ENCODE data around the gene IL4I1. TPM values are rescaled to one million over a fixed set of nuclear protein-coding genes. Genes with fewer than 3 reads are reported as not detected.
"Not testable (repeated sequence)": the region's sequence is repeated elsewhere in the genome, so short reads cannot be mapped to it uniquely, and the experiment has no call there.

IL4I1 gene
- total RNA-seq, 1 donor from 2014 or later, result 0.58 TPM

- Mint-ChIP-seq H3K9me3 (peaks cover 4% of the 10 kb centered on the region), H3K27me3 (no peaks in the 10 kb centered on the region), H3K36me3 (peaks cover 21% of the 10 kb centered on the region), H3K4me1 (ENCODE audit: unreplicated experiment) (peaks cover 20% of the 10 kb centered on the region), H3K27ac (peak overlapping the region; percentile 60), H3K4me3 (peak overlapping the region; percentile 98)
- no peak for DNase-seq (ENCODE audit: extremely low spot score, unreplicated experiment)
- TF ChIP-seq CTCF (conservative IDR thresholded peaks at IDR 0.05), result no peak
Measured at GRCh38 chr19:49927526-49928264, 31.0 kb upstream of the IL4I1 start.

- Mint-ChIP-seq H3K9me3 (peaks cover 4% of the 10 kb centered on the region), H3K27ac (no peak overlapping the region), H3K27me3 (no peaks in the 10 kb centered on the region), H3K4me1 (ENCODE audit: unreplicated experiment) (peaks cover 26% of the 10 kb centered on the region), H3K36me3 (peaks cover 26% of the 10 kb centered on the region), H3K4me3 (peak overlapping the region; percentile 31)
- no peak for TF ChIP-seq CTCF (conservative IDR thresholded peaks at IDR 0.05)
- no peak for DNase-seq (ENCODE audit: extremely low spot score, unreplicated experiment)
Measured at GRCh38 chr19:49926515-49926914, 29.8 kb upstream of the IL4I1 start.

- no peaks in the 10 kb centered on the region for H3K27me3 Mint-ChIP-seq
- peaks cover 22% of the 10 kb centered on the region for H3K4me1 Mint-ChIP-seq (ENCODE audit: unreplicated experiment)
- no peak for DNase-seq (ENCODE audit: extremely low spot score, unreplicated experiment)
- H3K36me3 Mint-ChIP-seq, result peaks cover 26% of the 10 kb centered on the region
- peak overlapping the region; percentile 16 for H3K27ac Mint-ChIP-seq
- H3K9me3 Mint-ChIP-seq, result peaks cover 4% of the 10 kb centered on the region
- no peak for TF ChIP-seq CTCF (conservative IDR thresholded peaks at IDR 0.05)
- H3K4me3 Mint-ChIP-seq, result no peak overlapping the region
Measured at GRCh38 chr19:49925486-49925885, 28.8 kb upstream of the IL4I1 start.

- H3K27me3 Mint-ChIP-seq, H3K4me3 Mint-ChIP-seq: not testable (repeated sequence)
- H3K36me3 Mint-ChIP-seq, result peaks cover 22% of the 10 kb centered on the region
Measured at GRCh38 chr19:49924881-49925210, 28.2 kb upstream of the IL4I1 start.

GRCh38 chr19:49924004-49924880, 27.6 kb upstream of the IL4I1 start:
- peaks cover 15% of the 10 kb centered on the region for H3K4me1 Mint-ChIP-seq (ENCODE audit: unreplicated experiment)
- H3K27me3 Mint-ChIP-seq, result no peaks in the 10 kb centered on the region
- no peak overlapping the region for H3K27ac Mint-ChIP-seq
- TF ChIP-seq CTCF (conservative IDR thresholded peaks at IDR 0.05), result no peak
- peaks cover 20% of the 10 kb centered on the region for H3K36me3 Mint-ChIP-seq
- no peaks in the 10 kb centered on the region for H3K9me3 Mint-ChIP-seq
- no peak overlapping the region for H3K4me3 Mint-ChIP-seq
- DNase-seq (ENCODE audit: extremely low spot score, unreplicated experiment), result no peak

More at GRCh38 chr19:49924881-49925210, 28.2 kb upstream of the IL4I1 start:
- DNase-seq (ENCODE audit: extremely low spot score, unreplicated experiment); H3K27ac Mint-ChIP-seq; H3K9me3 Mint-ChIP-seq: not testable (repeated sequence)
- H3K4me1 Mint-ChIP-seq (ENCODE audit: unreplicated experiment), result peaks cover 17% of the 10 kb centered on the region

Data from type B pancreatic cell (in vitro differentiated cells).